OCI-LY1 (cell line): ENCODE data around the gene PDZD2.

Source experiments
- CTCF ChIP-seq: fragments of 200-600 bp; sonication (generic), shearing (Covaris generic); IDR thresholded peaks from 2 replicates; pipeline ENCODE4 v1.5.1; 2017; ENCODE audit warnings: mild to moderate bottlenecking, antibody characterized with exemption, low read length, moderate library complexity, mixed read lengths
- EZH2 ChIP-seq: fragments of 200-600 bp; sonication (generic), shearing (Covaris generic); IDR thresholded peaks from 2 replicates; pipeline ENCODE4 v1.8.0; 2017; ENCODE audit warnings: borderline replicate concordance, mixed run types, mild to moderate bottlenecking, antibody characterized with exemption, low read length, moderate library complexity, mixed read lengths

GRCh38 chr5:31850981-31851689, 212.2 kb downstream of the PDZD2 start:
- no peak for TF ChIP-seq CTCF
- TF ChIP-seq EZH2: no peak
